Fibroblast of lung (primary cell): ENCODE results near the gene THOC2.

ENCODE experiments used
- CTCF ChIP-seq, 2 donors: IDR thresholded peaks in 1 of 2; conservative IDR thresholded peaks in 1 of 2; 1 replicate in 1 of 2; 2 replicates in 1 of 2; pipeline ENCODE4 v1.5.1; 2011 to 2012; ENCODE audit warnings: low read length in 2 of 2, control low read depth in 1 of 2, inconsistent platforms in 1 of 2, low read depth in 1 of 2, mild to moderate bottlenecking in 1 of 2
- EZH2 ChIP-seq: IDR thresholded peaks from 2 replicates; pipeline ENCODE4 v1.5.1; 2012; ENCODE audit warnings: low read length, control low read depth, mild to moderate bottlenecking; ENCODE audit errors: missing control alignments

- no peak for TF ChIP-seq CTCF (conservative IDR thresholded peaks at IDR 0.05 in 1 of 2, IDR thresholded peaks at IDR 0.05 in 1 of 2; ENCODE audit: low read depth in 1 of 2, low read length in 2 of 2)
- TF ChIP-seq EZH2: no peak
These were observed 4.8 kb downstream of the THOC2 start for GRCh38 chrX:123728016-123728415.
